Thyroid gland (tissue), 4 donors: Measurements from ENCODE around the gene UFM1. TPM values are rescaled to one million over a fixed set of nuclear protein-coding genes. Genes with fewer than 3 reads are reported as not detected.
"Not testable (repeated sequence)": the region's sequence is repeated elsewhere in the genome, so short reads cannot be mapped to it uniquely, and the experiment has no call there.

Experiments used
- DNase-seq, 2 donors: peaks; one replicate each; pipeline ENCODE4 v3.0.0-alpha.2; 2019
- H3K27ac ChIP-seq, 3 donors: fragments of 200-600 bp; sonication (generic); 1 replicate in 2 of 3; 2 replicates in 1 of 3; pipeline ENCODE4 v1.5.1; 2016 to 2019; ENCODE audit warnings: mild to moderate bottlenecking in 1 of 3, moderate library complexity in 1 of 3
- H3K27me3 ChIP-seq: fragments of 200-600 bp; sonication (generic); one replicate; pipeline ENCODE4 v1.5.1; 2019
- H3K36me3 ChIP-seq, 2 donors: fragments of 200-600 bp; sonication (generic); one replicate each; pipeline ENCODE4 v1.5.1; 2016 to 2019
- H3K4me1 ChIP-seq, 2 donors: fragments of 200-600 bp; sonication (generic); one replicate each; pipeline ENCODE4 v1.5.1; 2017 to 2019
- H3K4me3 ChIP-seq, 3 donors: fragments of 200-600 bp; sonication (generic); replicated peaks in 1 of 3; 1 replicate in 2 of 3; 2 replicates in 1 of 3; pipeline ENCODE4 v1.5.1; 2016; ENCODE audit warnings: mild to moderate bottlenecking in 1 of 3
- H3K9me3 ChIP-seq: fragments of 200-600 bp; sonication (generic); one replicate; pipeline ENCODE4 v1.5.1; 2017
- CTCF ChIP-seq, 6 experiments: fragments of 200-600 bp in 3 of 6; fragments of 450-650 bp in 3 of 6; sonication (generic) in 3 of 6; IDR thresholded peaks; one replicate each; pipeline ENCODE4 v1.5.1; 2016 to 2019; ENCODE audit warnings: antibody characterized with exemption in 6 of 6, mild to moderate bottlenecking in 2 of 6, inconsistent platforms in 1 of 6, moderate library complexity in 1 of 6
- POLR2A ChIP-seq, 2 donors: fragments of 450-650 bp; IDR thresholded peaks; one replicate each; pipeline ENCODE4 v1.6.1; 2017; ENCODE audit warnings: antibody characterized with exemption in 2 of 2, mild to moderate bottlenecking in 2 of 2, moderate library complexity in 1 of 2
- WGBS, 2 donors: methylation state at CpG; one replicate each; pipeline ENCODE4 v1.1.5; 2017; 5-methylcytosine and 5-hydroxymethylcytosine counted together
- intact Hi-C: fragments of 100-400 bp; cut with DNase I; formaldehyde crosslinking; loops from one replicate; pipeline ENCODE4 v1.15.1; 2023
- total RNA-seq, 4 donors: library from RNA; depleted of rRNA; stranded (reverse); fragments of >200 nt; gene quantifications; one replicate each; pipeline ENCODE4 v1.2.3, GENCODE V29; 2016

Gene UFM1
- total RNA-seq, 4 donors from 2014 or later = 56.3 to 124 (median 77.9) TPM

- Histone ChIP-seq H3K4me3 (peak overlapping the region; percentile 35 to 96 (median 56)), H3K36me3 (peaks cover 5% of the 10 kb centered on the region in 2 donors), H3K27me3 (no peaks in the 10 kb centered on the region), H3K9me3 (no peaks in the 10 kb centered on the region), H3K4me1 (peaks cover 13% of the 10 kb centered on the region in 2 donors), H3K27ac (peak overlapping the region; percentile 78 to 94 (median 91))
- TF ChIP-seq POLR2A (IDR thresholded peaks at IDR 0.05) = peak in 1 of 2 donors; percentile 25
- no peak for TF ChIP-seq CTCF (IDR thresholded peaks at IDR 0.05)
- peak; percentile 79 for DNase-seq
- intact Hi-C loops = no loop called here
- 0 to 1% methylated on average over 19 of the region's 19 CpGs for WGBS, 2 donors
Measured at GRCh38 chr13:38350114-38350617, 515 bp downstream of the UFM1 start.

DNA sequence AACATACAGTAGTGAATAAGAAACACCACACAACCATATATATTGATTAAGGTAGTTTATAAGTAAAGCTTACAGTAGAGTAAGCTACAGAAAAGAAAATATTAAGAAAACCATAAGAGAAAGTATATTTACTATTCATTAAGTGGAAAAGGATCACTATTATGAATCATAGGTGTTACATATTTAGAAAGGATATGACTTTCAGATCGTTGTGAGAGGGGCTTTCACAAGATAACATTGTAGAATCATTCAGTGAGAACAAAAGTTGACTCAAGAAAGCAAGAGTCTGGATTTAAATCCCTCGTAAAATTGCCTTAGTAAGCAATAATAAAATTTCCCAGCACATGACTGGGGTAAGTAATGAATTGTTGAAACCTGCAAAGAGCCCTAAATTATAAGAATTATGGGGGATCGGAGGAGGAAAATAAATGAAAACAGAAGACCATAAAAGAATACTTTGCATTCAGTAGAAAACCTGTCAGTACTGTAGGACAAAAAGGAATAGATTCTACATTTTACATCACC is 6.0 kb downstream of the UFM1 start:
- intact Hi-C loops = no loop called here
- Histone ChIP-seq H3K4me3 (no peak overlapping the region), H3K36me3 (peaks cover 12 to 20% of the 10 kb centered on the region in 2 donors), H3K4me1 (peaks cover 10% of the 10 kb centered on the region in 2 donors), H3K27me3 (no peaks in the 10 kb centered on the region), H3K9me3 (no peaks in the 10 kb centered on the region), H3K27ac (no peak overlapping the region)
- DNase-seq = no peak
- TF ChIP-seq POLR2A (IDR thresholded peaks at IDR 0.05) (no peak), CTCF (IDR thresholded peaks at IDR 0.05) (no peak)
- WGBS, 2 donors = 56 to 62% methylated on average over 3 of the region's 3 CpGs

- TF ChIP-seq CTCF (IDR thresholded peaks at IDR 0.05) (no peak), POLR2A (IDR thresholded peaks at IDR 0.05) (no peak)
- H3K27me3 ChIP-seq = no peaks in the 10 kb centered on the region
- H3K9me3 ChIP-seq = no peaks in the 10 kb centered on the region
- 86 to 91% methylated on average over 4 of the region's 4 CpGs for WGBS, 2 donors
- no peak overlapping the region for H3K4me3 ChIP-seq
- no peaks in the 10 kb centered on the region for H3K4me1 ChIP-seq
- H3K27ac ChIP-seq = no peak overlapping the region
- intact Hi-C loops = no loop called here
- no peak for DNase-seq
- H3K36me3 ChIP-seq = peaks cover 15 to 20% of the 10 kb centered on the region in 2 donors
Measured at GRCh38 chr13:38358684-38359083, 9.0 kb downstream of the UFM1 start.

GRCh38 chr13:38361542-38362262 is 12.1 kb downstream of the UFM1 start:
- Histone ChIP-seq H3K9me3 (no peaks in the 10 kb centered on the region), H3K27ac (no peak overlapping the region), H3K27me3 (no peaks in the 10 kb centered on the region), H3K4me1 (no peaks in the 10 kb centered on the region), H3K4me3 (no peak overlapping the region), H3K36me3 (peaks cover 3 to 8% of the 10 kb centered on the region in 2 donors)
- TF ChIP-seq POLR2A (IDR thresholded peaks at IDR 0.05) = no peak
- TF ChIP-seq CTCF (IDR thresholded peaks at IDR 0.05) = no peak
- no peak for DNase-seq
- intact Hi-C loops = no loop called here
- WGBS, 2 donors = 80 to 85% methylated on average over 4 of the region's 4 CpGs

GRCh38 chr13:38363219-38363618 is 13.6 kb downstream of the UFM1 start:
- Histone ChIP-seq H3K27ac (no peak overlapping the region), H3K4me3 (no peak overlapping the region), H3K4me1 (no peaks in the 10 kb centered on the region), H3K9me3 (no peaks in the 10 kb centered on the region), H3K36me3 (peaks cover 0 to 3% of the 10 kb centered on the region in 2 donors), H3K27me3 (no peaks in the 10 kb centered on the region)
- no peak for DNase-seq
- WGBS, 2 donors = 93 to 96% methylated on average over 2 of the region's 2 CpGs
- intact Hi-C loops = no loop called here
- TF ChIP-seq POLR2A (IDR thresholded peaks at IDR 0.05) = no peak

DNA sequence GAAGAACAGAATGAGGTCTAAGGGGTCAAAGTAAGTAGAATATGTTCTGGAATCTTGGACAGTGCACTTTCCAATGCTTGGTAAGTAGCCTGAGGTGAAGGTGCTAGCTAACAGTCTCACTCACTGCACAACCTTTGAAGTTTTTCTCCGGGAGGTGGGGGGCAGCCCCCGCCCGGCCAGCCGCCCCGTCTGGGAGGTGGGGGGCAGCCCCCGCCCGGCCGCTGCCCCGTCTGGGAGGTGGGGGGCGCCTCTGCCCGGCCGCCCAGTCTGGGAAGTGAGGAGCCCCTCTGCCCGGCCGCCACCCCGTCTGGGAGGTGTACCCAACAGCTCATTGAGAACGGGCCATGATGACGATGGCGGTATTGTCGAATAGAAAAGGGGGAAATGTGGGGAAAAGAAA is 14.1 kb downstream of the UFM1 start:
- H3K4me3 ChIP-seq, DNase-seq, H3K4me1 ChIP-seq, H3K27ac ChIP-seq, H3K36me3 ChIP-seq, H3K9me3 ChIP-seq, H3K27me3 ChIP-seq, intact Hi-C loops: not testable (repeated sequence)
- WGBS, 2 donors = 88 to 97% methylated on average over 8 to 19 of the region's 19 CpGs
